ENCODE measurements around the gene BOC. TPM values are rescaled to one million over a fixed set of nuclear protein-coding genes. Genes with fewer than 3 reads are reported as not detected.

BOC gene
- total RNA-seq, 1 donor from 2014 or later, result 93.1 TPM

GRCh38 chr3:113255100-113255853, 43.9 kb downstream of the BOC start:
- H3K4me1 ChIP-seq, result peaks cover 32% of the 10 kb centered on the region
- H3K27me3 ChIP-seq, result no peaks in the 10 kb centered on the region
- no peak for DNase-seq (ENCODE audit: extremely low spot score in 2 of 2)
- TF ChIP-seq CTCF (IDR thresholded peaks at IDR 0.05) (no peak), POLR2A (IDR thresholded peaks at IDR 0.05) (no peak), POLR2AphosphoS5 (IDR thresholded peaks at IDR 0.05; ENCODE audit: insufficient read depth in 1 of 2, low read depth in 1 of 2) (no peak)
- intact Hi-C loops (cut with DNase I), result no loop called here
- H3K36me3 ChIP-seq, result peaks cover 0 to 20% of the 10 kb centered on the region in 2 donors
- H3K9me3 ChIP-seq, result no peaks in the 10 kb centered on the region
- no peak overlapping the region for H3K4me3 ChIP-seq
- H3K27ac ChIP-seq, result peak overlapping the region; percentile 61

GRCh38 chr3:113255854-113256615, 44.7 kb downstream of the BOC start:
- Histone ChIP-seq H3K27ac (peak overlapping the region; percentile 61), H3K4me1 (peaks cover 37% of the 10 kb centered on the region), H3K9me3 (no peaks in the 10 kb centered on the region), H3K27me3 (no peaks in the 10 kb centered on the region), H3K36me3 (peaks cover 0 to 12% of the 10 kb centered on the region in 2 donors), H3K4me3 (no peak overlapping the region)
- intact Hi-C loops (cut with DNase I), result no loop called here
- DNase-seq (ENCODE audit: extremely low spot score in 2 of 2), result no peak
- TF ChIP-seq POLR2AphosphoS5 (IDR thresholded peaks at IDR 0.05; ENCODE audit: insufficient read depth in 1 of 2, low read depth in 1 of 2) (no peak), CTCF (IDR thresholded peaks at IDR 0.05) (no peak), POLR2A (IDR thresholded peaks at IDR 0.05) (no peak)

GRCh38 chr3:113258361-113258760, 47.0 kb downstream of the BOC start:
- no peak for DNase-seq (ENCODE audit: extremely low spot score in 2 of 2)
- Histone ChIP-seq H3K27ac (peak overlapping the region; percentile 27), H3K4me1 (peaks cover 52% of the 10 kb centered on the region), H3K9me3 (no peaks in the 10 kb centered on the region), H3K36me3 (no peaks in the 10 kb centered on the region), H3K4me3 (no peak overlapping the region), H3K27me3 (no peaks in the 10 kb centered on the region)
- intact Hi-C loops (cut with DNase I), result no loop called here
- no peak for TF ChIP-seq POLR2A (IDR thresholded peaks at IDR 0.05)
- TF ChIP-seq CTCF (IDR thresholded peaks at IDR 0.05), result no peak
- no peak for TF ChIP-seq POLR2AphosphoS5 (IDR thresholded peaks at IDR 0.05; ENCODE audit: insufficient read depth in 1 of 2, low read depth in 1 of 2)

GRCh38 chr3:113259196-113259595, 47.8 kb downstream of the BOC start:
- TF ChIP-seq CTCF (IDR thresholded peaks at IDR 0.05) (no peak), POLR2A (IDR thresholded peaks at IDR 0.05) (no peak), POLR2AphosphoS5 (IDR thresholded peaks at IDR 0.05; ENCODE audit: insufficient read depth in 1 of 2, low read depth in 1 of 2) (no peak)
- H3K9me3 ChIP-seq, result no peaks in the 10 kb centered on the region
- no peak for DNase-seq (ENCODE audit: extremely low spot score in 2 of 2)
- H3K36me3 ChIP-seq, result no peaks in the 10 kb centered on the region
- H3K4me3 ChIP-seq, result no peak overlapping the region
- peaks cover 46% of the 10 kb centered on the region for H3K4me1 ChIP-seq
- H3K27ac ChIP-seq, result no peak overlapping the region
- H3K27me3 ChIP-seq, result no peaks in the 10 kb centered on the region
- intact Hi-C loops (cut with DNase I), result no loop called here
